22Rv1 (cell line): ENCODE results near the gene DCDC2.

Source experiments
- CTCF ChIP-seq: fragments of 450-650 bp; IDR thresholded peaks from 2 replicates; pipeline ENCODE4 v1.5.1; 2017; ENCODE audit warnings: mild to moderate bottlenecking
- ZFX ChIP-seq: fragments of 450-650 bp; IDR thresholded peaks from 2 replicates; pipeline ENCODE4 v1.6.1; 2017; ENCODE audit warnings: antibody characterized with exemption, borderline replicate concordance

- TF ChIP-seq CTCF, result no peak
- TF ChIP-seq ZFX, result no peak
Observed at GRCh38 chr6:24344976-24345375, 12.9 kb downstream of the DCDC2 start.
